Fibroblast of pulmonary artery (primary cell): ENCODE data around the gene MTHFSD.

Experiments
- DNase-seq: peaks from one replicate; pipeline ENCODE4 v3.0.0-alpha.2; 2010; ENCODE audit warnings: low read depth
- H3K4me3 ChIP-seq: replicated peaks from 2 replicates; pipeline ENCODE4 v1.5.1; 2011; ENCODE audit warnings: low read depth, mild to moderate bottlenecking, control low read depth, low read length, moderate library complexity
- TF ChIP-seq, protein P1 (sequence below): IDR thresholded peaks from 2 replicates; pipeline ENCODE4 v1.5.1; 2011; ENCODE audit warnings: mild to moderate bottlenecking, control low read depth, low read length, inconsistent platforms; ENCODE audit errors: missing control alignments

The MTHFSD gene

DNA sequence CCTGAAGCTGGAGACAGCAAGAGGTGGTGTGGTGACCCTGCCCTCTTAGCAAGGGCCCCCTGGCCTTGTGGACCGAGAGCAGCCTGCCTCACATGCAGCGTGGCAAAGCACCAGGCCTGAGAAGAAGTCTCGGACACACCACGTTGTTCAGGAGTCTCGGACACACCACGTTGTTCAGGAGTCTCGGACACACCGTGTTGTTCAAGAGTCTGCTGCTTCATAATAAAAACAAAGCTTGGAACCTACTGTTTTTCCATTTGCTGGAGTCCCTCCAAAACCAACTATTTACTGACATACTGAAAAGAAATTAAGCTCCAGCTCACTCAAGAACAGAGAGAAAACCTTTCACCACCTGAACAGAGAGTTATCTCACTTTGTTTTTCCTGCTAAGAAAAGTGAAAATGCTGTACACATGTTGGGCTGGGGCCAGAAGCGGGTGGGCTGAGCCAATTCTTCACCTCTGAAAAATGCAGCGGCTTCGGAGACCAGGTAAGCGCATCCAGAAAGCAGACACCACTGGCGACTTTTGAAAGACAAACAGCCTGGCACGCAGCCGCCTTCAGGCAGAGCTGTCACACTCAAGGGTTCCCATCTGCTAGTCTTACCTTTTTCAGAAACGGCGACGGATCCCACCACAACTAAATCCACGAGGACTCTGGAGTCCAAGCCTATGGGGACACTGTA, 8.9 kb downstream of the MTHFSD start:
- TF ChIP-seq, protein P1, sequence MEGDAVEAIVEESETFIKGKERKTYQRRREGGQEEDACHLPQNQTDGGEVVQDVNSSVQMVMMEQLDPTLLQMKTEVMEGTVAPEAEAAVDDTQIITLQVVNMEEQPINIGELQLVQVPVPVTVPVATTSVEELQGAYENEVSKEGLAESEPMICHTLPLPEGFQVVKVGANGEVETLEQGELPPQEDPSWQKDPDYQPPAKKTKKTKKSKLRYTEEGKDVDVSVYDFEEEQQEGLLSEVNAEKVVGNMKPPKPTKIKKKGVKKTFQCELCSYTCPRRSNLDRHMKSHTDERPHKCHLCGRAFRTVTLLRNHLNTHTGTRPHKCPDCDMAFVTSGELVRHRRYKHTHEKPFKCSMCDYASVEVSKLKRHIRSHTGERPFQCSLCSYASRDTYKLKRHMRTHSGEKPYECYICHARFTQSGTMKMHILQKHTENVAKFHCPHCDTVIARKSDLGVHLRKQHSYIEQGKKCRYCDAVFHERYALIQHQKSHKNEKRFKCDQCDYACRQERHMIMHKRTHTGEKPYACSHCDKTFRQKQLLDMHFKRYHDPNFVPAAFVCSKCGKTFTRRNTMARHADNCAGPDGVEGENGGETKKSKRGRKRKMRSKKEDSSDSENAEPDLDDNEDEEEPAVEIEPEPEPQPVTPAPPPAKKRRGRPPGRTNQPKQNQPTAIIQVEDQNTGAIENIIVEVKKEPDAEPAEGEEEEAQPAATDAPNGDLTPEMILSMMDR: no peak
- DNase-seq: no peak
- no peak overlapping the region for H3K4me3 ChIP-seq

DNA sequence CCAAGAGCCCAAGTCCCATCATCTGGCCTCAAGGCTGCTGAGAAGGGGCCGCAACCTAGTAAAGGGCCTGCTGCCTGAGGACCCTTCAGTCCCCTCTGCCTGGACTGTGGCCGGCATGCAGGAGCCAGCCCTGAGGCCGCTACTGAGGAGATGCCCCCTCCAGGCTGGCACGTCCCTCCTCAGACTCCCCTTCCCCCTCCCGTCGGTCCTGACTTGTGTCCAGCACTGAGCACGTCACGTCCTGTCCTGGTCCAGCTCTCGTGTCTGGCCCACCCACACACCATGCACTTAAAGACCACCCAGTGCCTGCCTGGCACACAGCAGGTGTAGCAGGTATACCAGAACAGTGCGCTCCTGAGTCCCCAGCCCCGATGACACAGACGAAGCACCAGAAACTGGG, 9.6 kb downstream of the MTHFSD start:
- TF ChIP-seq, protein P1: no peak
- no peak overlapping the region for H3K4me3 ChIP-seq
- DNase-seq: no peak

DNA sequence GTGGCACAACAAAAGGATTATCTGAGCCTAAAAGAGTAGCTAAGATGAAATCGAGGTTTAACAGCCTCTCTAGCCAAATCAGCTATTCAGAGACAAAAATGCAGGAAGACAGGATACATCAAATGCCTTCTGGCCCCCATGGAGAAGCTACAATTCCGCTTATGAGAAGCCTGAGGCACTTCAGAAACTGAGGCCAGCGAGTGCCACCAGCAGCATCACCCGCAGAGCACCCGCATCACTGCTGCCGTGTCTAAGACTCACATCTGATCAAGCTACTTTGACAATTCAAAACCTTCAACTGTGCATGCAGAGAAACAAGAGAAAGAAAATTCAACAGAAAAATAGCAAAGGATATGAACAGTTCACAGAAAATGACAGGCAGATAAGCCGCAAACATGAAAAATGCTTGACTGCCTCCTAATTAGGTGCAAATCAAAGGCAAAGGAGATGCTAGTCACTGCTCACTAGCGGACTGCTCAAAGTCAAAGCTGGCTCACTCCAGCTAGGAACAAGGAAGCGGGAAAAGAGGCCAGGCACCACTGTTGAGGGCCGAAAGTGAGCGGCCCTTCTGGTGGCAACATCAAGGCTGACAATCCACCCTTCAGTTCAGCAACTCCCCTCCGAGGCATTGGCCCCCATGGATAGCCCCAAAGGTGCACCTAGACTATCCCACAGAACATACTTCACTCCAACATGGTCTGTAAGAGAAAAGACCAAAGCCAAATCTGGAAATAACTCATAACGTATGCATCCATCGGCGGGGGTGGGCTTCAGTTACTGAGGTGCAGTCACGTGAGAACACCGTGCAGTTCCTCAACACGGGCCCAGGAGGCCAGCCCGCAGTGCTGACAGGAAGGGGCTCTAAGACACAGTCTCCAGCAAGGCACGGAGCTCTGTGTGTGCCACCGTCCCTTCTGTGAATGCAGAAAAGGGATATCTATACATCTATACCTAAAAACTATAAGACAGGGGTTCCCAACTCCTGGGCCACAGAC, 12.0 kb downstream of the MTHFSD start:
- TF ChIP-seq, protein P1: no peak
- H3K4me3 ChIP-seq: no peak overlapping the region
- DNase-seq: no peak

DNA sequence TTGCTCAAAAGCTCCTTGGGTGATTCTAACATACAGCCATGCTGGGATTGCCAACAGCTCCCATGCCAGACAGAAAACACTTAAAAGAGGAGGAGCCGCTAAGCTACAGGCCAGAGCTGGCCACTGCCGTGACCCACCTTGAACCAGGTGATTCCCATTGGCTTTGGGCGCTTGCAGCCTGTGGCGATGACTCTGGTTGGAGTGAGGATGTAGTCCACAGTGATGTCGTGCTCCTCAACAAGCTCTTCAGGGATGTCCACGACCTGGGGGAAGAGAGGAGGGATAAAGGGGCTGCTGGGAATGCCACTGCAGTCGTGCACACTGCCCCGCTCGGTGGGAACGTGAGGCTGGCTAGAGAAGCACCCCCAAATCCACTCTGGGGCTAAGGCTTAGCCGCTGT, 13.5 kb downstream of the MTHFSD start:
- no peak for DNase-seq
- TF ChIP-seq, protein P1: no peak
- H3K4me3 ChIP-seq: no peak overlapping the region

DNA sequence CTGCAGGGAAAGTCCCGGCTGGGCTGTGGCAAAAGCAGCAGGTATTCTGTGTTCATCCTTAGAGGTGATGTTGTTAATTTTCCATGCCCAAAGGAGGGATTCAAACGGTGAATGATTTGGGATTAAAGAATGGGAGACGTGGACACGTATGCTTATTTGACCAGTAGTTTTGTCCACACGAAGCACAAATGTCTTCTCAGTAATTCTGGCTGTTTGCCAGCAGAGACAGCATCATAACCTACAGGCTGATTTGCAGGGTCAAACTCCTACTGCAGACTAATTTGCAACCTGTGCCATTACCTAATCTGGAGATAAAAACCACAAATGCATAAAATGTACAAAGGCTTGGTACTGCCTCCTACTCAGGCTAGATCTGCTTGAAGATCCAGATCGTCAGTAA, 14.1 kb downstream of the MTHFSD start:
- no peak for DNase-seq
- TF ChIP-seq, protein P1: no peak
- no peak overlapping the region for H3K4me3 ChIP-seq

DNA sequence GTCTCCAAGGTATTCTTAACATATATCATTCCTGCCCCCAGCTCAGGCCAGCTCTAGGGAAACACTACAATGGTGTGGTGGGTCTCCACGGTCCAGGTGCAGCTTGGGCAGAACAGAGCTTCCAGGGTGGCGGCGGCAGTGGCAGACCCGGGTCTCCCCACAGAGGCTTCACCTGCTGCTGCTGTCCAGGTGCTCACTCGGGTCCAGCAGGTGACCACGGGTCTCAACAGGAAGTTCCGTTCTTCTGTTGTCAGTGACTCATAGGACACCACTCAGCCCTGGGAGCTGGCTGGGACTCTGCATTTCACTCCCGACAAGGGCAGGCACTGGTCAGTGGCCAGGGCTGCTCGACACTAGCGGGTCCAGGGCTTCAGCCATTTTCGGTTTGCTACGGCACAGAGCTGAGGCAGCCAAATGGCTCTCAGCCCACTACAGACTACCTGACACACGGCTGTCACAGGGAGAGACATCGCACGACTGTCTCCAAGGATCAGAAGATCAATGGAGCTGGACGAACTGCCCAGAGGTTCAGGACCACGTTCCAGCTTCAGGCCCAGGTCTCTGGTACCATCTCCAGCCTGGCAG, 16.7 kb downstream of the MTHFSD start:
- TF ChIP-seq, protein P1: no peak
- no peak for DNase-seq
- H3K4me3 ChIP-seq: no peak overlapping the region
